ENCODE data around the gene RSRC1. TPM values are rescaled to one million over a fixed set of nuclear protein-coding genes. Genes with fewer than 3 reads are reported as not detected.

RSRC1 gene
- total and polyA plus RNA-seq, 3 donors from 2014 or later, result 12.6 to 53.3 (median 43.8) TPM

GRCh38 chr3:158098834-158099424, 11.0 kb upstream of the RSRC1 start:
- H3K27me3 ChIP-seq, result peaks cover under 1% of the 10 kb centered on the region
- no peak overlapping the region for H3K4me3 ChIP-seq
- TF ChIP-seq CTCF (IDR thresholded peaks at IDR 0.05) (no peak), POLR2A (IDR thresholded peaks at IDR 0.05) (no peak)
- H3K9me3 ChIP-seq, result no peaks in the 10 kb centered on the region
- H3K36me3 ChIP-seq (ENCODE audit: low read depth, missing control alignments), result no peaks in the 10 kb centered on the region
- H3K4me1 ChIP-seq, result peaks cover 4% of the 10 kb centered on the region
- no peak for DNase-seq
- intact Hi-C loops (cut with DNase I; ENCODE audit: low total_unique reads), result no loop called here
- 16 to 18% methylated on average over 5 of the region's 5 CpGs for WGBS, 2 donors
- H3K27ac ChIP-seq, result no peak overlapping the region

- WGBS, 2 donors, result 42 to 47% methylated on average over 2 of the region's 2 CpGs
- Histone ChIP-seq H3K9me3 (no peaks in the 10 kb centered on the region), H3K27ac (no peak overlapping the region), H3K27me3 (peaks cover 3% of the 10 kb centered on the region), H3K36me3 (ENCODE audit: low read depth, missing control alignments) (no peaks in the 10 kb centered on the region), H3K4me1 (peaks cover 4% of the 10 kb centered on the region), H3K4me3 (no peak overlapping the region)
- no peak for DNase-seq
- intact Hi-C loops (cut with DNase I; ENCODE audit: low total_unique reads), result no loop called here
- TF ChIP-seq POLR2A (IDR thresholded peaks at IDR 0.05), result no peak
- no peak for TF ChIP-seq CTCF (IDR thresholded peaks at IDR 0.05)
Observed at GRCh38 chr3:158100681-158101080, 9.2 kb upstream of the RSRC1 start.

- no peaks in the 10 kb centered on the region for H3K9me3 ChIP-seq
- H3K27ac ChIP-seq, result no peak overlapping the region
- H3K36me3 ChIP-seq (ENCODE audit: low read depth, missing control alignments), result no peaks in the 10 kb centered on the region
- no peak for DNase-seq
- TF ChIP-seq POLR2A (IDR thresholded peaks at IDR 0.05) (no peak), CTCF (IDR thresholded peaks at IDR 0.05) (no peak)
- intact Hi-C loops (cut with DNase I; ENCODE audit: low total_unique reads), result no loop called here
- peaks cover 3% of the 10 kb centered on the region for H3K27me3 ChIP-seq
- peaks cover 4% of the 10 kb centered on the region for H3K4me1 ChIP-seq
- 31 to 35% methylated on average over 14 of the region's 14 CpGs for WGBS, 2 donors
- no peak overlapping the region for H3K4me3 ChIP-seq
Observed at GRCh38 chr3:158101335-158102241, 8.3 kb upstream of the RSRC1 start.

GRCh38 chr3:158102242-158103080, 7.4 kb upstream of the RSRC1 start:
- peaks cover 4% of the 10 kb centered on the region for H3K4me1 ChIP-seq
- WGBS, 2 donors, result 15 to 16% methylated on average over 24 to 28 of the region's 28 CpGs
- H3K36me3 ChIP-seq (ENCODE audit: low read depth, missing control alignments), result no peaks in the 10 kb centered on the region
- intact Hi-C loops (cut with DNase I; ENCODE audit: low total_unique reads), result no loop called here
- H3K4me3 ChIP-seq, result peak overlapping the region in 1 of 2 donors; percentile 45
- H3K27me3 ChIP-seq, result peaks cover 3% of the 10 kb centered on the region
- DNase-seq, result no peak
- no peak overlapping the region for H3K27ac ChIP-seq
- no peaks in the 10 kb centered on the region for H3K9me3 ChIP-seq
- TF ChIP-seq CTCF (IDR thresholded peaks at IDR 0.05) (no peak), POLR2A (IDR thresholded peaks at IDR 0.05) (no peak)
